ENCODE measurements around the gene EBNA1BP2.
"Not testable (repeated sequence)": the region's sequence is repeated elsewhere in the genome, so short reads cannot be mapped to it uniquely, and the experiment has no call there.

Gene EBNA1BP2, protein sequence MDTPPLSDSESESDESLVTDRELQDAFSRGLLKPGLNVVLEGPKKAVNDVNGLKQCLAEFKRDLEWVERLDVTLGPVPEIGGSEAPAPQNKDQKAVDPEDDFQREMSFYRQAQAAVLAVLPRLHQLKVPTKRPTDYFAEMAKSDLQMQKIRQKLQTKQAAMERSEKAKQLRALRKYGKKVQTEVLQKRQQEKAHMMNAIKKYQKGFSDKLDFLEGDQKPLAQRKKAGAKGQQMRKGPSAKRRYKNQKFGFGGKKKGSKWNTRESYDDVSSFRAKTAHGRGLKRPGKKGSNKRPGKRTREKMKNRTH

DNA sequence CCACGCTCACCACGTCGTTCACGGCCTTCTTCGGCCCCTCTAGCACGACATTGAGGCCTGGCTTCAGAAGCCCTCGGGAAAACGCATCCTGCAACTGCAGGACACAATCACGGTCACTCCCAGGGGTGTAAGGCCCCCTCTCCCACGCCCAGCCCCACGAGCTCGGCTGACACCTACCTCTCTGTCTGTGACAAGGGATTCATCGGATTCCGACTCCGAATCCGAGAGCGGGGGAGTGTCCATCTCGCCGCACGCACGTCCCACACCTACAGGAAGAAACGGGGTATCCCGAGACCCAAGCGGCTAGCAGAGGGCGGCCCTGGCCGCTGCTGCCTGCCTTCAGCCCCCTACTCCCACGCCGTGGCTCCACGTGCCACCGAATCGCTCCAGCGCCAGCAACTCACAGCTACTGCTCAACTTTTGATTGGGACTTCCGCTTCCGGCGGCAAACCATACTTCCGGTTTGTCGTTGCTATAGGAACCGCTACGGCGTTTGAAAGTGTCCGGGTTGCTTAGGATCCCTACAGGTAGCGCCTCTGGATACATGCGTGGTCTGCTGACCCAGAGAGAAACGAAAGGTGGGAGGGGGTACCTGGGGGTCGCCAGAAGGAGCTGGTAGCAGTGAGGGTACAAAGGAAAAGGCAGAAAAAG, at the start of gene EBNA1BP2, which contains the start of gene CFAP57:
EBNA1BP2 (minus strand) TSS at position 415 of the 651 bp plus-strand sequence; CDS start at position 243, 172 bp downstream.
CFAP57 (plus strand) TSS at position 455 of the 651 bp plus-strand sequence. CDS start 424 bp downstream, outside the sequence.
- peak; percentile 94 for DNase-seq

DNA sequence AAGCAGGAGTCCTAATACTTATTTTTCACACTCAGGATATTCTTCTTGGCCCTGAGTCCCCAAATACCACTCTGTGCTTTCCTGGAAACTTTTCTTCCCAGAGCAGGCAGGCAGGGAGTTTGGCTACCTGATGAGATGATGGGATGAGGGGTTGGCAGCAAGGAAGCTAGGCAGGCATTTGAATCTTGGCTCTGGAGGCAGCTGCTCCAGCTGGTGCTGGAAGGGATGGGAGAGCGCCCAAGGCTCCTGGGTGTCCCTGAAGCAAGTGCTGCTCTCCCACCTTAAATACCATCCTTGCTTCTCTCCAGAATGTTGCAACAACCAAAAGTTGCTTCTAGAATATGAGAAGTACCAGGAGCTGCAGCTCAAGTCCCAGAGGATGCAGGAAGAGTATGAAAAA, 49.7 kb upstream of the EBNA1BP2 start:
- no peak for DNase-seq

- DNase-seq, result no peak
Observed at GRCh38 chr1:43220905-43221778, 49.1 kb upstream of the EBNA1BP2 start.

- DNase-seq, result no peak
Observed at GRCh38 chr1:43217747-43218146, 45.7 kb upstream of the EBNA1BP2 start.

DNA sequence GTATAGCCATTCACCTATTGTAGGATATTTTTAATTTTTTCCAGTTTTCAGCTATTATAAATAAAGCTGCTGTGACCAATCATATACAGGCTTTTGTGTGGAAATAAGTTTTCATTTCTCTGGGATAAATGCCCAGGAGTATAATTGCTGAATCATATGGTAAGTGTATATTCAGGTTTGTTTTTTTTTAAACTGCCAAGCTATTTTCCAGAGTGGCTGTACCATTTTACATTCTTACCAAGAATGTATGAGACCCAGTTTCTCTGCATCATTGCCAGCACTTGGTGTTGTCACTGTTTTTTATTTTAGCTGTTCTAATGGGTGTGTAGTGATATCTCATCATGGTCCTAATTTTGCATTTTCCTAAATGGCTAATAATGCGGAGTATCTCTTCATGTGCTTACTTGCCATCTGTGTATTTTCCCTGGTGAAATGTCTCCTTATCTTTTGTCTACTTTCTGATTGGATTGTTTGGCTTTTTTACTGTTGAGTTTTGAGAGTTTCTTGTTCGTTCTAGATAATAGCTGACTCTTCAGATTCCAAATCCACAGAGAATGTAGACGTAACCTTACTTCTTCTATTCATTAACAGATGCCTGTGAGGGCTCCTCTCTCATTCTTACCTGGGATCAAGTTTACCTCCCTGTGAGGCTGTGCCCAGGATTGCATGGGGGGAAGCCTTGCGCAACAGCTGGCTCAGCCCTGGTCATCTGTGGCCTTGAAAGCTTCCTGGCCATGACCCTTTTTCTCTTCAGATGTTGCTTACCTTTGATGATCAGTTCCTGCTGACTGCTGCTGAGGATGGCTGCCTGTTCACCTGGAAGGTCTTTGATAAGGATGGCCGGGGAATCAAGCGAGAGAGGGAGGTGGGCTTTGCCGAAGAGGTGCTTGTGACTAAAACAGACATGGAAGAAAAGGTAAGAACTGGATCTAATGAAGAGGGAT, 42.7 kb upstream of the EBNA1BP2 start:
- DNase-seq, result no peak

- DNase-seq, result not testable (repeated sequence)
Observed at GRCh38 chr1:43208277-43208676, 36.2 kb upstream of the EBNA1BP2 start.

- DNase-seq, result no peak
Observed at GRCh38 chr1:43207229-43207853, 35.3 kb upstream of the EBNA1BP2 start.

- no peak for DNase-seq
Observed at GRCh38 chr1:43206600-43207228, 34.6 kb upstream of the EBNA1BP2 start.

DNA sequence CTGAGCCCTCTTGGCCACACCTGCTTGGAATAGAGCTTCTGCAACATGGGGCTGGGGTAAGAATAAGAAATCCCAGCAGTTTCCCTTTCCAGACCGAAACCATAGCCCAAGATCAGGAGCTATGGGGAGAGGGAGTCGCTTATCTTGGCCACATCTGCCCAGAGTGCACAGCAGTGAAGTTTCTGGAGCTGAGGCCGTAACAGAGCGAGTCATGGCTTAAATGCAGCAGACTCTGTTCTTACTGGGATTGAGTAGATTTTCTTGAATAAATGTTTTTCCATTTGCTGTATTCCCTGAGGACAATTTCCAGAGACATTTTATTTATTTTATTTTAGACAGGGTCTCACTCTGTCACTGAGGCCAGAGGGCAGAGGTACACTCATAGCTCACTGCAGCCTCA, 33.6 kb upstream of the EBNA1BP2 start:
- DNase-seq, result no peak

GRCh38 chr1:43204394-43204793, 32.3 kb upstream of the EBNA1BP2 start:
- no peak for DNase-seq

GRCh38 chr1:43203859-43204258, 31.8 kb upstream of the EBNA1BP2 start:
- no peak for DNase-seq

- DNase-seq, result no peak
Observed at GRCh38 chr1:43199093-43199726, 27.1 kb upstream of the EBNA1BP2 start.

DNA sequence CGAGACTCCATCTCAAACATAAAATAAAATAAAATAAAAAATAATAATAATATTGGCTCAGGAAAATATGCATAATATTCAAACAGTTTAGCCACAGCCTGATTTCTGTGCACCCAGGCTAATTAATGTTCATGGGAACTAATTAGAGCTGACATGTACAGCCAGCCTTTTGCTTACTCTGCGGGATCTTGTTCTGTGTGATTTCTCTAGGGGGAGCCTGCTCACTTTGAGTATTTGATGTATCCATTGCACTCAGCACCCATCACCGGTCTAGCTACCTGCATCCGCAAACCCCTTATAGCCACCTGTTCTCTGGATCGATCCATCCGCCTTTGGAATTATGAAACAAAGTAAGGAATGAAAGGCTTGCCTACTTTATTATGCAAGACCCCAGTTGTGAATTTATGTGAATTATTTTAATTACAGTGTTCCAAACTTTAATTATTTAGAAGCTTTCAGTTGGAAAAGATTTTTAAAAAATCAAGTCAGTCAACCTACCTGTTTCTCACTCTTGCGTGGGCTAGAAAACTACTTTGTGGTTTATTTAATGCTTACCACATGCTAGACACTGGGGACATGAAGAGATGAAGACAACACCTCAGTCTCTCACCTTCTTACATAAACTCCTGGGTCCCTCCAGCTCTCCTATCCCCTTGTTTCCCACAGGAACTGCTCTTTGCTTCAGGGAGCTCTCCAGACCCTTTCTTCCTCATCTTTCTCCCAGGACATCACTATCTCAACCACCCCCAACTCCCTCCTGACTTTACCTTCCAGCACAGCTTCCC, 25.4 kb upstream of the EBNA1BP2 start:
- no peak for DNase-seq

GRCh38 chr1:43194509-43194908, 22.4 kb upstream of the EBNA1BP2 start:
- DNase-seq, result no peak

DNA sequence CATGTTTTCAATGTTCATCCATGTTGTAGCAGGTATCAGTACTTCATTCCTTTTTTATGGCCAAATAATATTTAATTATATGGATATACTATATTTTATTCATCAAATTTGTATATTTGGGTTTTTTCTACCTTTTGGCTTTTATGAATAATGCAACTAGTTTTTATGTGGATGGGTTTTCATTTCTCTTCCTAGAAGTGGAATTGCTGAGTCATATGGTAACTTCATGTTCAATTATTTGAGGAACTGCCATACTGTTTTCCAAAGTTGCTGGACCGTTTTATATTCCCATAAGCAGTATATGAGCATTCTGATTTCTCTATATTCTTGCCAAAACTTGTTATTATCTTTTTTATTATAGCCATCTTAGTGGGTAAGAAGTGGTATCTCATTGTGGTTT, 16.0 kb upstream of the EBNA1BP2 start:
- no peak for DNase-seq

DNA sequence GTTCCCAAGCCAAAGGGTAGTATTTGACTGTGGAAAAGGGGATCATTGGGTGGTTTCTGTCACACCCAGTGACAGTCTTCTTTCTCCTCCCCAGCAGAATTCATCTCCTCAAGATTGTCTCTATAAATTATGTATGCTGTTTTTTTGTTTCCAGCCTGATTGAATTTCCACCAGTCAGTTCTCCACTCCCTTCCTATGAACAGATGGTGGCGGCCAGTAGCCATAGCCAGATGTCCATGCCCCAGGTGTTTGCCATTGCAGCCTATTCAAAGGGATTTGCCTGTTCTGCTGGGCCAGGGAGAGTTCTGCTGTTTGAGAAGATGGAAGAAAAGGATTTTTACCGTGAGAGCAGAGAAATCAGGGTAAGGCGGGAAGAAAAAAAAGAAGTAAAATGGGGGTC, 12.9 kb upstream of the EBNA1BP2 start:
- no peak for DNase-seq

DNA sequence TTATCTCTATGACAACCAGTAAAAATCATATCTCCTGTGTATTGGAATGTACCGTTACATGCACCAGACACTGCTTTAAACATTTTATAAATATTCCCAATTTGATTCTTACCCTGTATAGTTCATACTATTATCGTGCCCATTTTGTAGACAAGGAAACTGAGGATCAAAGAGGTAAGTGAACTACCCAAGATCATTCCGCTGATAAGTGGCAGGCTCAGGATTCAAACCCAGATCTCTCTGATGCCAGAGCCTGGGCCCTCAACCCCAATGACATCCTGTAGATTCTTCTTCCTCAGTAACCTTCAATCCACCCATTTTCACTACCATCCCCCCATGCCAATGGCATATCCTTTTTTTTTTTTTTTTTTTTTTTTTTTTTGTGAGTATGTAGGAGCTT, 12.3 kb upstream of the EBNA1BP2 start:
- DNase-seq, result no peak

GRCh38 chr1:43177691-43178090, 5.6 kb upstream of the EBNA1BP2 start:
- no peak for DNase-seq

DNA sequence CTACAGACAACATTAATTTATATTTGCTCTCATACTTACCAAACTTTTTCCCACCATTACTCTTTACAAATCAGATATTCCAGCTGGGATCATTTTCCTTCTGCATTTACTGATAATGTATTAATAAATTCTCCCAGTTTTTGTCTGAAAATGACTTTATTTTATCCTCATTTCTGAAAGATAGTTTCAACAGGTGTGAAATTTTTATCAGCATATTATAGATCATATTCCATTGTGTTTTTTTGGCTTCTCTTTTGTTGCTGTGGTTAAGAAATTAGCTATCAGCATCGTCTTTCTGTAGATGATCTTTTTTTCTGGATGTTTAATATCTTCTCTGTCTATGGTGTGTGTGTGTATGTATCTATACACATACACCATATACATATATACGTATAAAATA, 2.8 kb upstream of the EBNA1BP2 start:
- DNase-seq, result no peak

DNA sequence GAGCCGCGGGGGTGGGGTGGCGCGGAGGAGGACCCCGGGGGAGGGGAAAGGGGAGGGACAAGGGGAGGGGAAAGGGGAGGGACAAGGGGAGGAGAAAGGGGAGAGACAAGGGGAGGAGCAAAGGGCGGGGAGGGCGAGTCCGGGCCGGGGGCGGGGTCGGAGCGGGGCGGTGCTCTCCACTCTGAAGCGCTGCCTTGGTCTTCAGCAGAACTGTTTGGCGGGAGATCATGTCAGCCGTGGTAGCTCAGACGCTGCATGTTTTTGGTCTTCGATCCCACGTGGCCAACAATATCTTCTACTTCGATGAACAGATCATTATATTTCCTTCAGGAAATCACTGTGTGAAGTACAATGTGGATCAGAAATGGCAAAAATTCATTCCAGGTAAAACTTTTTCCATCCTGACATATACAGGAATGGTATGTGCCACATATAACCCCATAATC, 460 bp upstream of the EBNA1BP2 start:
- peak; percentile 91 for DNase-seq
